ENCODE results near the gene DNALI1. TPM values are rescaled to one million over a fixed set of nuclear protein-coding genes. Genes with fewer than 3 reads are reported as not detected.
"Not testable (repeated sequence)": the region's sequence is repeated elsewhere in the genome, so short reads cannot be mapped to it uniquely, and the experiment has no call there.

Gene DNALI1
- total and polyA plus RNA-seq, 2 experiments from 2014 or later: 5.4 to 25.6 TPM

GRCh38 chr1:37584544-37584943 lies 27.8 kb downstream of the DNALI1 start:
- H3K9me3 Mint-ChIP-seq; H3K4me1 ChIP-seq (ENCODE audit: insufficient read depth); DNase-seq (ENCODE audit: low spot score); ATAC-seq; H3K4me2 ChIP-seq; H2AFZ ChIP-seq; H3K9me2 ChIP-seq (ENCODE audit: insufficient read depth); H3K4me3 ChIP-seq; H3K27me3 ChIP-seq (ENCODE audit: insufficient read depth); H3K27ac Mint-ChIP-seq; H3K27ac ChIP-seq (ENCODE audit: low read depth); H3K4me1 Mint-ChIP-seq; H3K4me3 Mint-ChIP-seq; H3K27me3 Mint-ChIP-seq (ENCODE audit: insufficient read depth, low read depth, poor library complexity); H3F3A ChIP-seq (replicated peaks; ENCODE audit: low read depth): not testable (repeated sequence)
- Histone ChIP-seq H3K36me3 (ENCODE audit: insufficient read depth) (peaks cover 85% of the 10 kb centered on the region), H4K20me1 (replicated peaks; ENCODE audit: insufficient read depth) (peaks cover 53% of the 10 kb centered on the region), H3K79me2 (replicated peaks; ENCODE audit: insufficient read depth) (peaks cover 27% of the 10 kb centered on the region)
- H3K36me3 Mint-ChIP-seq (ENCODE audit: low read depth): peaks cover 83% of the 10 kb centered on the region

DNA sequence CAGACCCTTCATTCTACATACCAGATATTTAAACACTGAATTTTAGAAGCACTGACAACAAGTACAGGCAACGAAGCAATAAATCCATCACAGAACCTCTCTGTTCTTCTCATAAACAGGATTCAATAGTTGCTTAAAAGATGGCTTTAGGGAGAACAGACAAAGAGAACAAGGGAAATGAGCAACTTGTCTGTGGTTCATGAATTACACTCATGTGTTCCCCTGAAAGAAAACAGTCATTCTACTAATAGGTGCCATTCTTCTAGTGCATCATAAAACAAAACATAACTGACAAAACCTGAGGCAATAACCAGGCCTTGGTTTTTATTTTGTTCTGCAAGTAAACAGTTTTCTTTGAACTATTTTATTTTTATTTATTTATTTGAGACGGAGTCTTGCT lies 32.2 kb downstream of the DNALI1 start:
- peaks cover 59% of the 10 kb centered on the region for H3K79me2 ChIP-seq (replicated peaks; ENCODE audit: insufficient read depth)
- H3K36me3 ChIP-seq (ENCODE audit: insufficient read depth): peaks cover 83% of the 10 kb centered on the region
- no peaks in the 10 kb centered on the region; the same call in 1 of the 2 replicates for H3K4me1 ChIP-seq (ENCODE audit: insufficient read depth)
- Mint-ChIP-seq H3K27me3 (ENCODE audit: insufficient read depth, low read depth, poor library complexity) (peaks cover 4% of the 10 kb centered on the region), H3K9me3 (no peaks in the 10 kb centered on the region), H3K36me3 (ENCODE audit: low read depth) (peaks cover 77% of the 10 kb centered on the region), H3K27ac (no peak overlapping the region), H3K4me3 (no peak overlapping the region), H3K4me1 (no peaks in the 10 kb centered on the region)
- no peaks in the 10 kb centered on the region for H3K9me2 ChIP-seq (ENCODE audit: insufficient read depth)
- no peak for DNase-seq (ENCODE audit: low spot score)
- no peaks in the 10 kb centered on the region for H3K27me3 ChIP-seq (ENCODE audit: insufficient read depth)
- H3K4me3 ChIP-seq: no peak overlapping the region
- H3K27ac ChIP-seq (ENCODE audit: low read depth): no peak overlapping the region
- no peak for ATAC-seq
- no peaks in the 10 kb centered on the region; the same call in 1 of the 2 replicates for H3F3A ChIP-seq (replicated peaks; ENCODE audit: low read depth)
- H2AFZ ChIP-seq: no peak overlapping the region
- no peak overlapping the region for H3K4me2 ChIP-seq
- H4K20me1 ChIP-seq (replicated peaks; ENCODE audit: insufficient read depth): peaks cover 70% of the 10 kb centered on the region
- no peak for TF ChIP-seq REST (IDR thresholded peaks at IDR 0.05; ENCODE audit: unreplicated experiment)
- TF ChIP-seq ZNF331 (CRISPR knock-in tag; IDR thresholded peaks at IDR 0.05; ENCODE audit: low read depth): no peak
- no peak for TF ChIP-seq NANOG (IDR thresholded peaks at IDR 0.05; ENCODE audit: borderline replicate concordance)
- no peak for TF ChIP-seq JUNB (IDR thresholded peaks at IDR 0.05; ENCODE audit: unreplicated experiment)
- TF ChIP-seq CREB1 (CRISPR knock-in tag; IDR thresholded peaks at IDR 0.05; ENCODE audit: low read depth): no peak
- no peak for TF ChIP-seq EZH2 (IDR thresholded peaks at IDR 0.05; ENCODE audit: low read depth, unreplicated experiment)
- no peak for TF ChIP-seq CTCF (conservative IDR thresholded peaks at IDR 0.05; ENCODE audit: low read depth in 2 of 2)
- no peak for TF ChIP-seq STAT1 (IDR thresholded peaks at IDR 0.05; ENCODE audit: unreplicated experiment)
- TF ChIP-seq, protein P1, sequence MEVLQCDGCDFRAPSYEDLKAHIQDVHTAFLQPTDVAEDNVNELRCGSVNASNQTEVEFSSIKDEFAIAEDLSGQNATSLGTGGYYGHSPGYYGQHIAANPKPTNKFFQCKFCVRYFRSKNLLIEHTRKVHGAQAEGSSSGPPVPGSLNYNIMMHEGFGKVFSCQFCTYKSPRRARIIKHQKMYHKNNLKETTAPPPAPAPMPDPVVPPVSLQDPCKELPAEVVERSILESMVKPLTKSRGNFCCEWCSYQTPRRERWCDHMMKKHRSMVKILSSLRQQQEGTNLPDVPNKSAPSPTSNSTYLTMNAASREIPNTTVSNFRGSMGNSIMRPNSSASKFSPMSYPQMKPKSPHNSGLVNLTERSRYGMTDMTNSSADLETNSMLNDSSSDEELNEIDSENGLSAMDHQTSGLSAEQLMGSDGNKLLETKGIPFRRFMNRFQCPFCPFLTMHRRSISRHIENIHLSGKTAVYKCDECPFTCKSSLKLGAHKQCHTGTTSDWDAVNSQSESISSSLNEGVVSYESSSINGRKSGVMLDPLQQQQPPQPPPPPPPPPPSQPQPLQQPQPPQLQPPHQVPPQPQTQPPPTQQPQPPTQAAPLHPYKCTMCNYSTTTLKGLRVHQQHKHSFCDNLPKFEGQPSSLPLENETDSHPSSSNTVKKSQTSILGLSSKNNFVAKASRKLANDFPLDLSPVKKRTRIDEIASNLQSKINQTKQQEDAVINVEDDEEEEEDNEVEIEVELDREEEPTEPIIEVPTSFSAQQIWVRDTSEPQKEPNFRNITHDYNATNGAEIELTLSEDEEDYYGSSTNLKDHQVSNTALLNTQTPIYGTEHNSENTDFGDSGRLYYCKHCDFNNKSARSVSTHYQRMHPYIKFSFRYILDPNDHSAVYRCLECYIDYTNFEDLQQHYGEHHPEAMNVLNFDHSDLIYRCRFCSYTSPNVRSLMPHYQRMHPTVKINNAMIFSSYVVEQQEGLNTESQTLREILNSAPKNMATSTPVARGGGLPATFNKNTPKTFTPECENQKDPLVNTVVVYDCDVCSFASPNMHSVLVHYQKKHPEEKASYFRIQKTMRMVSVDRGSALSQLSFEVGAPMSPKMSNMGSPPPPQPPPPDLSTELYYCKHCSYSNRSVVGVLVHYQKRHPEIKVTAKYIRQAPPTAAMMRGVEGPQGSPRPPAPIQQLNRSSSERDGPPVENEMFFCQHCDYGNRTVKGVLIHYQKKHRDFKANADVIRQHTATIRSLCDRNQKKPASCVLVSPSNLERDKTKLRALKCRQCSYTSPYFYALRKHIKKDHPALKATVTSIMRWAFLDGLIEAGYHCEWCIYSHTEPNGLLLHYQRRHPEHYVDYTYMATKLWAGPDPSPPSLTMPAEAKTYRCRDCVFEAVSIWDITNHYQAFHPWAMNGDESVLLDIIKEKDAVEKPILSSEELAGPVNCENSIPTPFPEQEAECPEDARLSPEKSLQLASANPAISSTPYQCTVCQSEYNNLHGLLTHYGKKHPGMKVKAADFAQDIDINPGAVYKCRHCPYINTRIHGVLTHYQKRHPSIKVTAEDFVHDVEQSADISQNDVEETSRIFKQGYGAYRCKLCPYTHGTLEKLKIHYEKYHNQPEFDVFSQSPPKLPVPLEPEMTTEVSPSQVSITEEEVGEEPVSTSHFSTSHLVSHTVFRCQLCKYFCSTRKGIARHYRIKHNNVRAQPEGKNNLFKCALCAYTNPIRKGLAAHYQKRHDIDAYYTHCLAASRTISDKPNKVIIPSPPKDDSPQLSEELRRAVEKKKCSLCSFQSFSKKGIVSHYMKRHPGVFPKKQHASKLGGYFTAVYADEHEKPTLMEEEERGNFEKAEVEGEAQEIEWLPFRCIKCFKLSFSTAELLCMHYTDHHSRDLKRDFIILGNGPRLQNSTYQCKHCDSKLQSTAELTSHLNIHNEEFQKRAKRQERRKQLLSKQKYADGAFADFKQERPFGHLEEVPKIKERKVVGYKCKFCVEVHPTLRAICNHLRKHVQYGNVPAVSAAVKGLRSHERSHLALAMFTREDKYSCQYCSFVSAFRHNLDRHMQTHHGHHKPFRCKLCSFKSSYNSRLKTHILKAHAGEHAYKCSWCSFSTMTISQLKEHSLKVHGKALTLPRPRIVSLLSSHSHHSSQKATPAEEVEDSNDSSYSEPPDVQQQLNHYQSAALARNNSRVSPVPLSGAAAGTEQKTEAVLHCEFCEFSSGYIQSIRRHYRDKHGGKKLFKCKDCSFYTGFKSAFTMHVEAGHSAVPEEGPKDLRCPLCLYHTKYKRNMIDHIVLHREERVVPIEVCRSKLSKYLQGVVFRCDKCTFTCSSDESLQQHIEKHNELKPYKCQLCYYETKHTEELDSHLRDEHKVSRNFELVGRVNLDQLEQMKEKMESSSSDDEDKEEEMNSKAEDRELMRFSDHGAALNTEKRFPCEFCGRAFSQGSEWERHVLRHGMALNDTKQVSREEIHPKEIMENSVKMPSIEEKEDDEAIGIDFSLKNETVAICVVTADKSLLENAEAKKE (CRISPR knock-in tag; IDR thresholded peaks at IDR 0.05): no peak
- TF ChIP-seq ZNF114 (CRISPR knock-in tag; IDR thresholded peaks at IDR 0.05): no peak

Data from GM23338 (cell line).